H1 (cell line): ENCODE results near the gene HEPHL1. TPM values are rescaled to one million over a fixed set of nuclear protein-coding genes. Genes with fewer than 3 reads are reported as not detected.

Experiments used
- CTCF ChIA-PET: fragments of 300-600 bp; sonication (Branson Sonifier 250); formaldehyde crosslinking; loops from one replicate; lab custom pipeline; 2021; ENCODE audit not compliant: partially characterized antibody; lab: Charles Lee
- POLR2A ChIA-PET: fragments of 300-600 bp; sonication (Branson Sonifier 250); formaldehyde crosslinking; loops from one replicate; lab custom pipeline; 2021; ENCODE audit warnings: inconsistent platforms; ENCODE audit not compliant: partially characterized antibody; lab: Charles Lee
- DNase-seq, 2 experiments: peaks; one replicate each; pipeline versions ENCODE4 v3.0.0 to v3.0.0-alpha.2; 2010 to 2022; ENCODE audit warnings: low spot score in 2 of 2, low read depth in 1 of 2, mixed read lengths in 1 of 2
- FAIRE-seq: peaks from 2 replicates; lab custom pipeline; 2011; peaks lifted over from hg19 to GRCh38; lab: Jason Lieb, UNC
- H2AFZ ChIP-seq: 2 replicates; pipeline ENCODE4 v1.8.1; 2012; ENCODE audit warnings: low read length, inconsistent platforms
- H2AK5ac ChIP-seq: 2 replicates; pipeline ENCODE4 v1.6.1; 2013; ENCODE audit warnings: low read depth, low read length
- H2BK120ac ChIP-seq: replicated peaks from 2 replicates; pipeline ENCODE3; 2013; ENCODE audit warnings: low read depth, low read length, inconsistent platforms
- H2BK12ac ChIP-seq: 2 replicates; pipeline ENCODE4 v1.6.1; 2013; ENCODE audit warnings: low read depth, low read length
- H2BK15ac ChIP-seq: 2 replicates; pipeline ENCODE4 v1.6.1; 2013; ENCODE audit warnings: low read length
- H2BK20ac ChIP-seq: 2 replicates; pipeline ENCODE4 v1.6.1; 2013; ENCODE audit warnings: low read length
- H2BK5ac ChIP-seq: 2 replicates; pipeline ENCODE4 v1.6.1; 2013; ENCODE audit warnings: low read depth, low read length
- H3K14ac ChIP-seq: 2 replicates; pipeline ENCODE4 v1.6.1; 2013; ENCODE audit warnings: inconsistent platforms; ENCODE audit not compliant: insufficient read length
- H3K18ac ChIP-seq: 2 replicates; pipeline ENCODE4 v1.6.1; 2013; ENCODE audit warnings: low read length; ENCODE audit errors: extremely low read depth
- H3K23ac ChIP-seq: 2 replicates; pipeline ENCODE4 v1.6.1; 2013; ENCODE audit warnings: inconsistent platforms; ENCODE audit not compliant: insufficient read length
- H3K23me2 ChIP-seq: 2 replicates; pipeline ENCODE4 v1.6.1; 2013; ENCODE audit warnings: low read depth, low read length
- H3K27ac ChIP-seq: 2 replicates; pipeline ENCODE4 v1.6.1; 2011; ENCODE audit warnings: low read depth, low read length, inconsistent platforms
- H3K27me3 ChIP-seq, 4 experiments: replicated peaks in 1 of 4; 1 replicate in 1 of 4; 2 replicates in 3 of 4; pipeline versions ENCODE4 v1.6.1 to v1.8.1; 2011 to 2013; ENCODE audit warnings: low read length in 3 of 4, mild to moderate bottlenecking in 3 of 4, inconsistent platforms in 2 of 4, mixed read lengths in 2 of 4, moderate library complexity in 1 of 4; ENCODE audit not compliant: control insufficient read depth in 3 of 4, insufficient read depth in 3 of 4; ENCODE audit errors: extremely low read depth in 1 of 4
- H3K36me3 ChIP-seq, 4 experiments: 2 replicates each; pipeline versions ENCODE4 v1.6.1 to v1.8.1; 2011 to 2013; ENCODE audit warnings: mild to moderate bottlenecking in 4 of 4, low read length in 3 of 4, moderate library complexity in 2 of 4, control low read depth in 1 of 4, inconsistent platforms in 1 of 4; ENCODE audit not compliant: insufficient read depth in 4 of 4, control insufficient read depth in 2 of 4
- H3K4ac ChIP-seq: replicated peaks from 2 replicates; pipeline ENCODE3; 2013; ENCODE audit warnings: low read length, low read depth, mixed read lengths, inconsistent platforms; ENCODE audit not compliant: insufficient read length
- H3K4me1 ChIP-seq, 4 experiments: replicated peaks in 1 of 4; 1 replicate in 1 of 4; 2 replicates in 3 of 4; pipeline versions ENCODE4 v1.6.1 to v1.8.1; 2011 to 2013; ENCODE audit warnings: low read length in 3 of 4, inconsistent platforms in 2 of 4, mixed read lengths in 1 of 4; ENCODE audit not compliant: insufficient read depth in 4 of 4, control insufficient read depth in 3 of 4
- H3K4me2 ChIP-seq, 2 experiments: 2 replicates each; pipeline versions ENCODE4 v1.6.1 to v1.8.1; 2011 to 2013; ENCODE audit warnings: low read depth in 2 of 2, low read length in 2 of 2, control low read depth in 1 of 2, inconsistent platforms in 1 of 2, mild to moderate bottlenecking in 1 of 2; ENCODE audit not compliant: insufficient read depth in 1 of 2
- H3K4me3 ChIP-seq, 4 experiments: fragments of 200-600, 300-600 bp in 1 of 4; sonication (generic), shearing (Covaris generic), sonication (Bioruptor Twin) in 1 of 4; 2 replicates each; pipeline versions ENCODE4 v1.5.1 to v1.8.1; 2011 to 2016; ENCODE audit warnings: low read length in 4 of 4, low read depth in 3 of 4, control low read depth in 2 of 4, inconsistent platforms in 2 of 4, mild to moderate bottlenecking in 2 of 4, mixed read lengths in 1 of 4, moderate library complexity in 1 of 4; ENCODE audit not compliant: insufficient read depth in 2 of 4; ENCODE audit errors: extremely low read depth in 1 of 4
- H3K56ac ChIP-seq: replicated peaks from 2 replicates; pipeline ENCODE3; 2013; ENCODE audit warnings: low read depth, mild to moderate bottlenecking, mixed read lengths, low read length, inconsistent platforms; ENCODE audit not compliant: insufficient read length
- H3K79me1 ChIP-seq: 2 replicates; pipeline ENCODE4 v1.6.1; 2013; ENCODE audit warnings: low read depth, low read length, control low read depth
- H3K79me2 ChIP-seq, 2 experiments: 2 replicates each; pipeline versions ENCODE4 v1.6.1 to v1.8.1; 2012 to 2013; ENCODE audit warnings: low read length in 2 of 2, mild to moderate bottlenecking in 2 of 2, inconsistent platforms in 1 of 2; ENCODE audit not compliant: insufficient read depth in 2 of 2, control insufficient read depth in 1 of 2
- H3K9ac ChIP-seq, 4 experiments: replicated peaks in 1 of 4; 1 replicate in 1 of 4; 2 replicates in 3 of 4; pipeline versions ENCODE4 v1.6.1 to v1.8.1; 2011 to 2013; ENCODE audit warnings: low read depth in 3 of 4, low read length in 3 of 4, control low read depth in 2 of 4, mild to moderate bottlenecking in 2 of 4, moderate library complexity in 2 of 4, inconsistent platforms in 1 of 4; ENCODE audit errors: extremely low read depth in 1 of 4
- H3K9me3 ChIP-seq, 2 experiments: 2 replicates each; pipeline versions ENCODE4 v1.6.1 to v1.8.1; 2012 to 2013; ENCODE audit warnings: mild to moderate bottlenecking in 2 of 2, moderate library complexity in 2 of 2, control low read depth in 1 of 2, inconsistent platforms in 1 of 2, low read depth in 1 of 2, low read length in 1 of 2, mixed read lengths in 1 of 2; ENCODE audit not compliant: insufficient read depth in 2 of 2
- H4K20me1 ChIP-seq, 2 experiments: replicated peaks in 1 of 2; 2 replicates each; pipeline versions ENCODE3 to v1.8.1; 2011 to 2013; ENCODE audit warnings: inconsistent platforms in 2 of 2, low read length in 2 of 2, mild to moderate bottlenecking in 1 of 2; ENCODE audit not compliant: insufficient read depth in 2 of 2, control insufficient read depth in 1 of 2
- H4K5ac ChIP-seq: 2 replicates; pipeline ENCODE4 v1.6.1; 2013; ENCODE audit warnings: low read length, low read depth, mixed read lengths, inconsistent platforms; ENCODE audit not compliant: insufficient read length
- H4K8ac ChIP-seq: 2 replicates; pipeline ENCODE4 v1.8.0; 2013; ENCODE audit warnings: mild to moderate bottlenecking, moderate library complexity, low read length, inconsistent platforms; ENCODE audit not compliant: insufficient read depth; ENCODE audit errors: extremely low read depth
- H4K91ac ChIP-seq: replicated peaks from 2 replicates; pipeline ENCODE3; 2013; ENCODE audit warnings: low read length, mixed read lengths, inconsistent platforms; ENCODE audit not compliant: insufficient read length
- CHD2 ChIP-seq: IDR thresholded peaks from 2 replicates; pipeline ENCODE4 v1.6.1; 2012; ENCODE audit warnings: low read length, improper control_type of control experiment
- E2F6 ChIP-seq: IDR thresholded peaks from 2 replicates; pipeline ENCODE4 v1.6.1; 2012; ENCODE audit warnings: inconsistent platforms
- EP300 ChIP-seq, 2 experiments: IDR thresholded peaks; 1 replicate in 1 of 2; 2 replicates in 1 of 2; pipeline ENCODE4 v1.6.1; 2011 to 2012; ENCODE audit warnings: low read depth in 2 of 2, low read length in 2 of 2, mild to moderate bottlenecking in 2 of 2, borderline replicate concordance in 1 of 2, inconsistent platforms in 1 of 2, moderate library complexity in 1 of 2
- FOSL1 ChIP-seq: IDR thresholded peaks from 2 replicates; pipeline ENCODE4 v1.6.1; 2011; ENCODE audit warnings: mild to moderate bottlenecking, low read depth, low read length, moderate library complexity; ENCODE audit not compliant: insufficient read depth
- GABPA ChIP-seq: IDR thresholded peaks from 2 replicates; pipeline ENCODE4 v1.6.1; 2011; ENCODE audit warnings: mild to moderate bottlenecking, low read length, moderate library complexity, borderline replicate concordance; ENCODE audit not compliant: insufficient read depth
- JUN ChIP-seq: IDR thresholded peaks from 2 replicates; pipeline ENCODE4 v1.6.1; 2011; ENCODE audit warnings: low read depth, mild to moderate bottlenecking, improper control_type of control experiment, low read length
- KDM4A ChIP-seq: IDR thresholded peaks from one replicate; pipeline ENCODE4 v1.7.1; 2012; ENCODE audit warnings: low read depth, mild to moderate bottlenecking, moderate library complexity, low read length, inconsistent platforms; ENCODE audit not compliant: severe bottlenecking
- KDM5A ChIP-seq: fragments of 200-600 bp; IDR thresholded peaks from 2 replicates; pipeline ENCODE4 v1.7.1; 2012; ENCODE audit warnings: mild to moderate bottlenecking, low read length, inconsistent platforms, mixed read lengths
- MAFK ChIP-seq: IDR thresholded peaks from 2 replicates; pipeline ENCODE4 v1.6.1; 2012; ENCODE audit warnings: low read depth, mild to moderate bottlenecking, improper control_type of control experiment, low read length
- POLR2AphosphoS5 ChIP-seq: IDR thresholded peaks from 2 replicates; pipeline ENCODE4 v1.6.1; 2011; ENCODE audit warnings: low read depth, low read length
- RXRA ChIP-seq: IDR thresholded peaks from 2 replicates; pipeline ENCODE4 v1.6.1; 2011; ENCODE audit warnings: low read depth, mild to moderate bottlenecking, low read length, moderate library complexity; ENCODE audit not compliant: insufficient read depth
- SP1 ChIP-seq: IDR thresholded peaks from 2 replicates; pipeline ENCODE4 v1.6.1; 2011; ENCODE audit warnings: low read depth, low read length
- WGBS, 2 experiments: shearing (Covaris generic) in 1 of 2; methylation state at CpG; one replicate each; pipeline versions ENCODE4 v1.1.6 to v1.1.7; 2013 to 2015; ENCODE audit warnings: low lambda C conversion rate in 2 of 2, mixed read lengths in 2 of 2, inconsistent platforms in 1 of 2, low coverage in 1 of 2, missing lambda C conversion rate in 1 of 2; ENCODE audit not compliant: insufficient replicate concordance in 2 of 2, insufficient coverage in 1 of 2, insufficient read length in 1 of 2; ENCODE audit errors: extremely low coverage in 1 of 2, missing lambda C conversion rate in 1 of 2; 5-methylcytosine and 5-hydroxymethylcytosine counted together
- polyA plus RNA-seq, 7 experiments: library from polyadenylated mRNA; depleted of rRNA in 3 of 7; stranded (reverse) in 5 of 7; unstranded in 2 of 7; fragments of >200 nt in 5 of 7; fragments of 200-250 nt in 2 of 7; gene quantifications; 1 replicate in 5 of 7; 2 replicates in 1 of 7; 4 replicates in 1 of 7; pipeline versions ENCODE4 v1.2.1 to v1.2.3, GENCODE V29; 2011 to 2013; ENCODE audit warnings: missing spikeins in 2 of 7, mixed read lengths in 2 of 7
- total RNA-seq: library from RNA; stranded (reverse); fragmentation: NEBNext Ultra II Directional; extraction: Animal tissue kit (Norgen Biotek cat#: 25700); gene quantifications from 2 replicates; pipeline ENCODE4 v1.2.1, GENCODE V29; 2021

Gene HEPHL1
- total and polyA plus RNA-seq, 2 of the 8 experiments (the other 6 are each of a cell fraction or from before 2014, with no cell fraction given): 0.09 to 0.11 TPM

- no peak overlapping the region for H3K56ac ChIP-seq
- H3K4me3 ChIP-seq: no peak overlapping the region
- peak overlapping the region; percentile 84 for H4K91ac ChIP-seq
- peaks cover 0 to 3% of the 10 kb centered on the region in 2 experiments; a peak in 2 of 4 replicates for H3K79me2 ChIP-seq
- FAIRE-seq (no peak), DNase-seq (no peak)
- H4K5ac ChIP-seq: peak overlapping the region; percentile 64
- no peak overlapping the region for H2BK15ac ChIP-seq
- H3K23me2 ChIP-seq: no peaks in the 10 kb centered on the region; the same call in 1 of the 2 replicates
- H2BK12ac ChIP-seq: 0 out of 2 replicates have a peak overlapping the region, but pooled peaks have one; percentile 29
- H3K36me3 ChIP-seq: 0 out of 8 replicates have a peak, but pooled peaks cover 0 to 4% (median 0%) of the 10 kb centered on the region in 4 experiments
- no peak overlapping the region; the same call in 1 of the 2 replicates for H2BK5ac ChIP-seq
- peak overlapping the region; percentile 21 to 29; a peak in 2 of 4 replicates for H3K4me2 ChIP-seq
- no peaks in the 10 kb centered on the region; the same call in 1 of the 2 replicates for H3K79me1 ChIP-seq
- ChIA-PET CTCF (interaction anchor here (0.6 to 1.3 kb wide), 2 partner anchors 8 to 63 kb away, joined by 3 to 4 read pairs; partner anchors contain the start of gene PANX1), POLR2A (interaction anchor here (2.3 to 3.3 kb wide), 2 partner anchors 8 to 11 kb away, joined by 8 to 32 read pairs; partner anchors contain the start of gene PANX1)
- no peak overlapping the region for H2AFZ ChIP-seq
- H2BK120ac ChIP-seq: peak overlapping the region; percentile 24
- no peak overlapping the region for H3K14ac ChIP-seq
- peaks cover 5 to 19% (median 12%) of the 10 kb centered on the region in 4 experiments; a peak in 6 of 7 replicates for H3K4me1 ChIP-seq
- H3K9me3 ChIP-seq: peaks cover 0 to 3% of the 10 kb centered on the region in 2 experiments; a peak in 2 of 4 replicates
- no peak overlapping the region for H3K9ac ChIP-seq
- H3K27me3 ChIP-seq: no peaks in the 10 kb centered on the region
- H4K8ac ChIP-seq: peak overlapping the region; percentile 45; the same call in 1 of the 2 replicates
- 93% methylated on average over 6 of the region's 6 CpGs; no CpG with 5 or more reads in 1 of the 2 experiments for WGBS, 2 experiments
- peak overlapping the region; percentile 71; the same call in 1 of the 2 replicates for H3K18ac ChIP-seq
- no peaks in the 10 kb centered on the region for H4K20me1 ChIP-seq
- H3K4ac ChIP-seq: peak overlapping the region; percentile 91
- peak overlapping the region; percentile 86; the same call in 1 of the 2 replicates for H2BK20ac ChIP-seq
- H3K23ac ChIP-seq: no peak overlapping the region
- H2AK5ac ChIP-seq: no peak overlapping the region
- no peak overlapping the region; the same call in 1 of the 2 replicates for H3K27ac ChIP-seq
- TF ChIP-seq RXRA: no peak
- no peak for TF ChIP-seq MAFK
- no peak for TF ChIP-seq POLR2AphosphoS5
- no peak for TF ChIP-seq EP300 (IDR thresholded peaks at IDR 0.05; ENCODE audit: borderline replicate concordance in 1 of 2, low read depth in 2 of 2, low read length in 2 of 2)
- no peak for TF ChIP-seq KDM4A
- no peak for TF ChIP-seq JUN
- TF ChIP-seq FOSL1: no peak
- TF ChIP-seq E2F6: no peak
- no peak for TF ChIP-seq SP1
- no peak for TF ChIP-seq KDM5A
- no peak for TF ChIP-seq GABPA
- TF ChIP-seq CHD2: no peak
These were observed 99.8 kb downstream of the HEPHL1 start for GRCh38 chr11:94120946-94121345.
